GM06990 (cell line): ENCODE results near the gene ZIM2.

Source experiments
- DNase-seq: peaks from one replicate; pipeline ENCODE4 v3.0.0-alpha.2; 2011; ENCODE audit not compliant: insufficient read length; ENCODE audit errors: extremely low read depth
- H3K27me3 ChIP-seq: replicated peaks from 2 replicates; pipeline ENCODE4 v1.6.0; 2011; ENCODE audit warnings: low read length; ENCODE audit not compliant: control insufficient read depth, insufficient read depth
- H3K36me3 ChIP-seq: 2 replicates; pipeline ENCODE4 v1.5.1; 2011; ENCODE audit warnings: low read length; ENCODE audit not compliant: control insufficient read depth, insufficient read depth
- H3K4me3 ChIP-seq: replicated peaks from 2 replicates; pipeline ENCODE4 v1.5.1; 2011; ENCODE audit warnings: low read depth, mild to moderate bottlenecking, control low read depth, low read length
- CTCF ChIP-seq: IDR thresholded peaks from 2 replicates; pipeline ENCODE4 v1.5.1; 2011; ENCODE audit warnings: low read length, control low read depth, mild to moderate bottlenecking, inconsistent platforms; ENCODE audit not compliant: insufficient read depth, poor library complexity, severe bottlenecking

The ZIM2 gene

GRCh38 chr19:56748378-56748777 is 92.1 kb downstream of the ZIM2 start:
- no peak for DNase-seq
- TF ChIP-seq CTCF = no peak

GRCh38 chr19:56746367-56746766 is 94.2 kb downstream of the ZIM2 start:
- no peak for DNase-seq
- H3K27me3 ChIP-seq = no peaks in the 10 kb centered on the region
- H3K36me3 ChIP-seq = no peaks in the 10 kb centered on the region
- TF ChIP-seq CTCF = no peak
- H3K4me3 ChIP-seq = no peak overlapping the region

More at GRCh38 chr19:56748378-56748777, 92.1 kb downstream of the ZIM2 start:
- Histone ChIP-seq H3K4me3 (no peak overlapping the region), H3K27me3 (no peaks in the 10 kb centered on the region), H3K36me3 (no peaks in the 10 kb centered on the region)

- H3K36me3 ChIP-seq = no peaks in the 10 kb centered on the region
- no peaks in the 10 kb centered on the region for H3K27me3 ChIP-seq
- no peak for DNase-seq
- TF ChIP-seq CTCF = no peak
- no peak overlapping the region for H3K4me3 ChIP-seq
Observed at GRCh38 chr19:56740501-56740900, 100.0 kb downstream of the ZIM2 start.

GRCh38 chr19:56736571-56736970 is 104.0 kb downstream of the ZIM2 start:
- no peaks in the 10 kb centered on the region for H3K36me3 ChIP-seq
- TF ChIP-seq CTCF = no peak
- H3K27me3 ChIP-seq = no peaks in the 10 kb centered on the region
- H3K4me3 ChIP-seq = no peak overlapping the region
- DNase-seq = no peak

- TF ChIP-seq CTCF = no peak
- Histone ChIP-seq H3K4me3 (no peak overlapping the region), H3K36me3 (no peaks in the 10 kb centered on the region), H3K27me3 (no peaks in the 10 kb centered on the region)
- DNase-seq = no peak
Observed at GRCh38 chr19:56732976-56733375, 107.5 kb downstream of the ZIM2 start.

GRCh38 chr19:56727677-56728076 is 112.8 kb downstream of the ZIM2 start:
- Histone ChIP-seq H3K36me3 (no peaks in the 10 kb centered on the region), H3K4me3 (no peak overlapping the region), H3K27me3 (no peaks in the 10 kb centered on the region)
- TF ChIP-seq CTCF = no peak
- DNase-seq = no peak
